ENCODE data around the gene BAZ1B.

Gene BAZ1B

DNA sequence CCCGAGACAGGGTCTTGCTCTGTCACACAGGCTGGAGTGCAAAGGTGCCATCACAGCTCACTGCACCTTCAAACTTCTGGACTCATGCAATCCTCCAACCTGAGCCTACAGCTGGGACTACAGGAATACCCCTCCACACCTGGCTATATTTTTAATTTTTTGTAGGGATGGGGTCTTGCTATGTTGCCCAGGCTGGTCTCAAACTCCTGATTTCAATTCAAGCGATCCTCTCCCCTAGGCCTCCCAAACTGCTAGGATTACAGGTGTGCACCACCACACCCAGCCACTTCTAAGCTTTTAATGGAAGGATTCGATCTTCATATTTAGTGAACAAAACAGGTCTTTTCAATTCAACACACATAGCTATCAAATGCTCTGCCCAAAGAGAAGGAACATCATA lies 58.8 kb downstream of the BAZ1B start:
- Histone ChIP-seq H3K4me1 (ENCODE audit: control insufficient read depth, insufficient read depth, low read length) (no peaks in the 10 kb centered on the region), H3K9me3 (ENCODE audit: control insufficient read depth, low read length) (no peaks in the 10 kb centered on the region), H3K4me3 (ENCODE audit: low read length) (no peak overlapping the region), H3K9ac (ENCODE audit: low read length) (no peak overlapping the region), H3K36me3 (ENCODE audit: control insufficient read depth, insufficient read depth, low read length, severe bottlenecking) (peaks cover 92% of the 10 kb centered on the region), H3K27me3 (replicated peaks; ENCODE audit: control insufficient read depth, insufficient read depth, low read length) (no peaks in the 10 kb centered on the region)
- DNase-seq (ENCODE audit: low read depth): no peak

- H3K9ac ChIP-seq (ENCODE audit: low read length): no peak overlapping the region
- no peaks in the 10 kb centered on the region for H3K4me1 ChIP-seq (ENCODE audit: control insufficient read depth, insufficient read depth, low read length)
- H3K27me3 ChIP-seq (replicated peaks; ENCODE audit: control insufficient read depth, insufficient read depth, low read length): no peaks in the 10 kb centered on the region
- DNase-seq (ENCODE audit: low read depth): no peak
- H3K9me3 ChIP-seq (ENCODE audit: control insufficient read depth, low read length): no peaks in the 10 kb centered on the region
- H3K4me3 ChIP-seq (ENCODE audit: low read length): no peak overlapping the region
- peaks cover 92% of the 10 kb centered on the region for H3K36me3 ChIP-seq (ENCODE audit: control insufficient read depth, insufficient read depth, low read length, severe bottlenecking)
These were observed 60.3 kb downstream of the BAZ1B start for GRCh38 chr7:73461782-73462285.

DNA sequence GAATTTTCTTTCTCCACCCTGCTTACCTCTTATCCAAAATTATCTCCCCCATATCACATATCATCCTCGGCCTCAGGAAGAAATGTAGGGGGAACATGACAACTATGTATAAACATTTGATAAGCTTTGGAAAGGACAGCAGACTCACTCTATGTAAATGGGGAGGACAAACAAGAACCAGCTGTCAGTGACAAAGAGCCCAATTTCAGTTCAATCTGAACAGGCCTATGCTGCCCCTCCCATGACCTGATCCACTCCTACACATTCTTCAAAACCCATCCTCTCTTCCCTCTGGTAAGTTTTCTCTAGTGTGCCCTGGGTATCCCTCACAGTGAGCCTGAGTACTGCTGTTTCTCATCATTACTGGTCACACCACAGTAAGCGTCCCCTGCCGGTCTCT lies 67.7 kb downstream of the BAZ1B start:
- Histone ChIP-seq H3K4me3 (ENCODE audit: low read length) (no peak overlapping the region), H3K36me3 (ENCODE audit: control insufficient read depth, insufficient read depth, low read length, severe bottlenecking) (peaks cover 77% of the 10 kb centered on the region), H3K4me1 (ENCODE audit: control insufficient read depth, insufficient read depth, low read length) (peaks cover 11% of the 10 kb centered on the region), H3K27me3 (replicated peaks; ENCODE audit: control insufficient read depth, insufficient read depth, low read length) (no peaks in the 10 kb centered on the region), H3K9me3 (ENCODE audit: control insufficient read depth, low read length) (no peaks in the 10 kb centered on the region), H3K9ac (ENCODE audit: low read length) (peak overlapping the region; percentile 7)
- DNase-seq (ENCODE audit: low read depth): no peak

GRCh38 chr7:73452999-73453635 lies 69.0 kb downstream of the BAZ1B start:
- Histone ChIP-seq H3K9me3 (ENCODE audit: control insufficient read depth, low read length) (no peaks in the 10 kb centered on the region), H3K36me3 (ENCODE audit: control insufficient read depth, insufficient read depth, low read length, severe bottlenecking) (peaks cover 77% of the 10 kb centered on the region), H3K9ac (ENCODE audit: low read length) (no peak overlapping the region), H3K27me3 (replicated peaks; ENCODE audit: control insufficient read depth, insufficient read depth, low read length) (no peaks in the 10 kb centered on the region), H3K4me3 (ENCODE audit: low read length) (no peak overlapping the region), H3K4me1 (ENCODE audit: control insufficient read depth, insufficient read depth, low read length) (peaks cover 24% of the 10 kb centered on the region)
- peak; percentile 10 for DNase-seq (ENCODE audit: low read depth)

DNA sequence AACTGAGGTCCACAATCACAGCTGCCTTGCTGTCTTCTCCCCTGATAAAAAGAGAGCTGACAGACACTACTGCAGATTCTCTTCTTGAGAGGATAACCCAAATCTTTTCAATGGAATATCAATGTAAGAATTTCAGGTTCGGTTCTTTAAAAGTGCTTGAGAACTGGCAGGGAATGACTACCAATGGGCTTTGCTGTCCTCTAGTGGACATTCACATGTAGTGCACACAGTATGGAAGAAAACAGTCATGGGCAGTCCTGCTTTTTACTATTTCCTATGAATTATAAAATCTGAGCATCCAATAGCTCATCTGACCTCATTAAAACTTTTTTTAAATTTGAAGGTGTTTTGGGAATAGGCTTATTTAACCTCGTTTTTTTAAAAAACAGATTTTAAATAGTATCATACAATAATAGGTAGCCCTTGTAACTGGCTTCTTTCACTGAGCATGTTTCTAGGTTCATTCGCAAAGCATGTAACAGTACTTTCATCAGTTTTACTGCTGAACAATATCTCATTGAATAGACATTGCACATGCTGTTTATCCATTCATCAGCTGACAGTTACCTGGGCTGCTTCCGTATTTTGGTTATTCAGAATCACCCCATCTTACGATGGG lies 70.2 kb downstream of the BAZ1B start:
- Histone ChIP-seq H3K9ac (ENCODE audit: low read length) (peak overlapping the region; percentile 30), H3K27me3 (replicated peaks; ENCODE audit: control insufficient read depth, insufficient read depth, low read length) (no peaks in the 10 kb centered on the region), H3K36me3 (ENCODE audit: control insufficient read depth, insufficient read depth, low read length, severe bottlenecking) (peaks cover 79% of the 10 kb centered on the region), H3K4me1 (ENCODE audit: control insufficient read depth, insufficient read depth, low read length) (peaks cover 31% of the 10 kb centered on the region), H3K4me3 (ENCODE audit: low read length) (no peak overlapping the region), H3K9me3 (ENCODE audit: control insufficient read depth, low read length) (no peaks in the 10 kb centered on the region)
- DNase-seq (ENCODE audit: low read depth): peak; percentile 81

GRCh38 chr7:73449422-73449821 lies 72.7 kb downstream of the BAZ1B start:
- Histone ChIP-seq H3K4me3 (ENCODE audit: low read length) (no peak overlapping the region), H3K9ac (ENCODE audit: low read length) (no peak overlapping the region), H3K36me3 (ENCODE audit: control insufficient read depth, insufficient read depth, low read length, severe bottlenecking) (peaks cover 80% of the 10 kb centered on the region), H3K4me1 (ENCODE audit: control insufficient read depth, insufficient read depth, low read length) (peaks cover 35% of the 10 kb centered on the region), H3K27me3 (replicated peaks; ENCODE audit: control insufficient read depth, insufficient read depth, low read length) (no peaks in the 10 kb centered on the region), H3K9me3 (ENCODE audit: control insufficient read depth, low read length) (no peaks in the 10 kb centered on the region)
- no peak for DNase-seq (ENCODE audit: low read depth)

DNA sequence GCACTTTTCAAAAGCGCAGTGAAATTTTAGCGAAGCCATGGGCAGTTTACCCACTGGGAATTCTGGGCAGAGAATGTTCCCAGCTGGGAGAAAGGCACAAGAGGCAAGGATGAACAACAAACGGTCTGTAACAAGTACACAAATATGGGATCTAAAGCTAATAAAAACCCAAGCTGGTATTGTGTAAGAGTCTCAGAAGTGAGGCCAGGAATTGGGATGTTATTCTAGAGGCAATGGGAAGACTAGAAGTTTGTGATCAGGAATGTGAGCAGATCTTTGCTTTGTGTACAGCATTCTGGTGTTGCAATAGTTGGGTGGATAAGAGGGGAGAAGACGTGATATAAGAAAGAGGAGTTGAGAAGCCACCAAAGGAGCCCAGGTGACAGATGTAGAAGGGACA lies 73.5 kb downstream of the BAZ1B start:
- DNase-seq (ENCODE audit: low read depth): peak; percentile 68
- no peaks in the 10 kb centered on the region for H3K27me3 ChIP-seq (replicated peaks; ENCODE audit: control insufficient read depth, insufficient read depth, low read length)
- peaks cover 87% of the 10 kb centered on the region for H3K36me3 ChIP-seq (ENCODE audit: control insufficient read depth, insufficient read depth, low read length, severe bottlenecking)

DNA sequence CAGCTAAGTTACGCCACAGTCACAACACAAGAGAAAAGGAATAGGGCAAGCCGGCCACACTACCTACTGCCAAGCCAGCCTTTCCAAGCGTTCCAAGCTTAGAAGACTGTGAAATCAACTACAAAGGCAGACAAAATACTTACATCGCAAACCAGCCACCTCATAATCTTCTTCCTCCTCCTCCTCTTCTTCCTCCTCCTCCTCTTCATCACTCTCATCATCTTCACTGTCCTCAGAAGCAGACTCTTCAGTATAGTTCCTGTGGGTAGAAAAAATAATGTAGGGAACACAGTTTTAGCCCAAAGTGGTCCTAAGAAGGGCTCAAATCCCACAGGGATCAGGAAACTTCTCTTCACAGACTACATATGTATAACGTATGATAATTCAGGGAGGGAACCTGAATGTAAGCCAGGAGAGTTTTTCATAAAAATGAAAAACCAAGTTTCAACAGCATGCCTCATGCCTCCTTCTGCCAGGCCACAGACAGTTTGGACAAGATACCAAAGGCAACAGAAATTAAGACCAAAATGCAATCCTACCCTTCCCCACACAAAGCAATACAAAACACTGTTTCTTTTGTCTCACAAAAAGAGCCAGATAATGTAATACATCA lies 74.9 kb downstream of the BAZ1B start:
- H3K9me3 ChIP-seq (ENCODE audit: control insufficient read depth, low read length): no peaks in the 10 kb centered on the region
- H3K9ac ChIP-seq (ENCODE audit: low read length): no peak overlapping the region
- no peaks in the 10 kb centered on the region for H3K27me3 ChIP-seq (replicated peaks; ENCODE audit: control insufficient read depth, insufficient read depth, low read length)
- H3K36me3 ChIP-seq (ENCODE audit: control insufficient read depth, insufficient read depth, low read length, severe bottlenecking): peaks cover 91% of the 10 kb centered on the region
- DNase-seq (ENCODE audit: low read depth): no peak
- peaks cover 30% of the 10 kb centered on the region for H3K4me1 ChIP-seq (ENCODE audit: control insufficient read depth, insufficient read depth, low read length)
- no peak overlapping the region for H3K4me3 ChIP-seq (ENCODE audit: low read length)

More for the DNA sequence above, 73.5 kb downstream of the BAZ1B start:
- Histone ChIP-seq H3K9ac (ENCODE audit: low read length) (peak overlapping the region; percentile 27), H3K4me3 (ENCODE audit: low read length) (peak overlapping the region; percentile 3), H3K9me3 (ENCODE audit: control insufficient read depth, low read length) (no peaks in the 10 kb centered on the region), H3K4me1 (ENCODE audit: control insufficient read depth, insufficient read depth, low read length) (peaks cover 35% of the 10 kb centered on the region)

DNA sequence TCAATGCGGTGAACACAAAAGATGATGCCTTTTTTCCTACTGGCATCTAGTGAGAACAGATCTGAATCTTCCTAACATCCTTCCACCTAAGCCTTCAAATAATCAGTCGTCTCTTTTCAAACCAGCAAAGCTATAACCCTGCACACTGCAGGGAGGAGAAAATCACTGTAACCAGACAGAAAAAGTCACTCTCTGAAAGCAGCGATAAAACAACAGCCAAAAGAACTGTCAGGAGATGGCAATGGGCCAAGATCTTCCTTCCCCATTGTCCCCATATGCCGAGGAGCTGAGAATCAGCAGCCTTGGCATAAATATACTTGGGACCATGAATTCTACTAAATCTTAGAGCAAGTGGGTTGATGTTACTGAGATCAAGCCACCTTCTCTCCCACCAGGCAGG lies 75.4 kb downstream of the BAZ1B start:
- Histone ChIP-seq H3K4me3 (ENCODE audit: low read length) (no peak overlapping the region), H3K27me3 (replicated peaks; ENCODE audit: control insufficient read depth, insufficient read depth, low read length) (no peaks in the 10 kb centered on the region), H3K9me3 (ENCODE audit: control insufficient read depth, low read length) (no peaks in the 10 kb centered on the region), H3K9ac (ENCODE audit: low read length) (no peak overlapping the region), H3K4me1 (ENCODE audit: control insufficient read depth, insufficient read depth, low read length) (peaks cover 29% of the 10 kb centered on the region), H3K36me3 (ENCODE audit: control insufficient read depth, insufficient read depth, low read length, severe bottlenecking) (peaks cover 95% of the 10 kb centered on the region)
- DNase-seq (ENCODE audit: low read depth): no peak

- H3K36me3 ChIP-seq (ENCODE audit: control insufficient read depth, insufficient read depth, low read length, severe bottlenecking): peaks cover 92% of the 10 kb centered on the region
- no peaks in the 10 kb centered on the region for H3K27me3 ChIP-seq (replicated peaks; ENCODE audit: control insufficient read depth, insufficient read depth, low read length)
- H3K9me3 ChIP-seq (ENCODE audit: control insufficient read depth, low read length): no peaks in the 10 kb centered on the region
- H3K4me3 ChIP-seq (ENCODE audit: low read length): no peak overlapping the region
- peaks cover 16% of the 10 kb centered on the region for H3K4me1 ChIP-seq (ENCODE audit: control insufficient read depth, insufficient read depth, low read length)
- H3K9ac ChIP-seq (ENCODE audit: low read length): no peak overlapping the region
- no peak for DNase-seq (ENCODE audit: low read depth)
These were observed 78.4 kb downstream of the BAZ1B start for GRCh38 chr7:73443548-73444255.

DNA sequence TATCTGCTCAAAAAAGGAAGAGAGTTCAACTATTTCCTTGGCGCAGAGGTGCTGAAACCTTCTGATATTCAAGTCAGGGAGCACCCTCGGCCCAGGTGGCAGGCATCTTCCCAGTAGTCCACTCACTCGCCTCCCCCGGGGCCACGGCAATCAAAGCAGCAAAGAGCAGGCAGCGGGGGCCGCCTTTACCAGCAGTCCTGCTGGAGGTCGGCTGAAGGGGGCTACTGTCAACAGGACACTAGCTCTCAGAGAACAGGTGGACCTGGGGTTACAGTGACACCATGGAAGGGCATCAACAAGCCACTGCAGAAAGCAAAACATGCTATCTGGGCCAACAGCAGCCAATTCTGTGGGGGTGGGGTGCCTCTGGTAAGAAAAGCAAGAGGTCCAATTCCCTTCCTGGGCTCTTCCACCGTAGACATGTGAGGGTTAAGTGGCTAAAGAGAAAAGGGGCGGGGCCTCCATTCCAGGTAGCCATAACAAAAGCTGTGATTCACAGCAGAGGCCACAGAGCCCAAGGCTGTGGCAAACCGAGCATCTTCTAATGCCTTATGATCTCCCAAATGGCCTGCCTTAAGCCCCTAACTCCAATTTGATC lies 79.1 kb downstream of the BAZ1B start:
- H3K4me1 ChIP-seq (ENCODE audit: control insufficient read depth, insufficient read depth, low read length): peaks cover 9% of the 10 kb centered on the region
- H3K9ac ChIP-seq (ENCODE audit: low read length): no peak overlapping the region
- peaks cover 86% of the 10 kb centered on the region for H3K36me3 ChIP-seq (ENCODE audit: control insufficient read depth, insufficient read depth, low read length, severe bottlenecking)
- H3K27me3 ChIP-seq (replicated peaks; ENCODE audit: control insufficient read depth, insufficient read depth, low read length): no peaks in the 10 kb centered on the region
- H3K9me3 ChIP-seq (ENCODE audit: control insufficient read depth, low read length): no peaks in the 10 kb centered on the region
- H3K4me3 ChIP-seq (ENCODE audit: low read length): no peak overlapping the region
- no peak for DNase-seq (ENCODE audit: low read depth)
